Measurements from ENCODE around the gene ZBTB12. TPM values are rescaled to one million over a fixed set of nuclear protein-coding genes. Genes with fewer than 3 reads are reported as not detected.
"Not testable (repeated sequence)": the region's sequence is repeated elsewhere in the genome, so short reads cannot be mapped to it uniquely, and the experiment has no call there.

Gene ZBTB12
- total and polyA plus RNA-seq, 2 of the 8 experiments (the other 6 are each of a cell fraction or from before 2014, with no cell fraction given), result 20.7 to 40.8 TPM

- not testable (repeated sequence) for H2BK120ac ChIP-seq (replicated peaks; ENCODE audit: low read depth, low read length); H3K79me1 ChIP-seq (ENCODE audit: low read depth, low read length); DNase-seq (ENCODE audit: low read depth in 1 of 2, low spot score in 2 of 2); H4K8ac ChIP-seq (ENCODE audit: extremely low read depth, insufficient read depth, low read length); H3K4me1 ChIP-seq (replicated peaks in 1 of 4; ENCODE audit: control insufficient read depth in 3 of 4, insufficient read depth in 4 of 4, low read length in 3 of 4); H2AK5ac ChIP-seq (ENCODE audit: low read depth, low read length); H2BK5ac ChIP-seq (ENCODE audit: low read depth, low read length); H3K4ac ChIP-seq (replicated peaks; ENCODE audit: insufficient read length, low read depth, low read length); H3K18ac ChIP-seq (ENCODE audit: extremely low read depth, low read length); H3K56ac ChIP-seq (replicated peaks; ENCODE audit: insufficient read length, low read depth, low read length); H3K27ac ChIP-seq (ENCODE audit: low read depth, low read length); H4K20me1 ChIP-seq (replicated peaks in 1 of 2; ENCODE audit: control insufficient read depth in 1 of 2, insufficient read depth in 2 of 2, low read length in 2 of 2); H3K4me3 ChIP-seq (ENCODE audit: extremely low read depth in 1 of 4, insufficient read depth in 2 of 4, low read depth in 3 of 4, low read length in 4 of 4); H3K9ac ChIP-seq (replicated peaks in 1 of 4; ENCODE audit: extremely low read depth in 1 of 4, low read depth in 3 of 4, low read length in 3 of 4); H2AFZ ChIP-seq (ENCODE audit: low read length); H3K23me2 ChIP-seq (ENCODE audit: low read depth, low read length); H3K14ac ChIP-seq (ENCODE audit: insufficient read length); H3K27me3 ChIP-seq (replicated peaks in 1 of 4; ENCODE audit: control insufficient read depth in 3 of 4, extremely low read depth in 1 of 4, insufficient read depth in 3 of 4, low read length in 3 of 4); H2BK12ac ChIP-seq (ENCODE audit: low read depth, low read length); H2BK20ac ChIP-seq (ENCODE audit: low read length); H4K91ac ChIP-seq (replicated peaks; ENCODE audit: insufficient read length, low read length); FAIRE-seq; H3K23ac ChIP-seq (ENCODE audit: insufficient read length); H3K9me3 ChIP-seq (ENCODE audit: insufficient read depth in 2 of 2, low read depth in 1 of 2, low read length in 1 of 2); H4K5ac ChIP-seq (ENCODE audit: insufficient read length, low read depth, low read length); H2BK15ac ChIP-seq (ENCODE audit: low read length); H3K4me2 ChIP-seq (ENCODE audit: insufficient read depth in 1 of 2, low read depth in 2 of 2, low read length in 2 of 2); H3K79me2 ChIP-seq (ENCODE audit: control insufficient read depth in 1 of 2, insufficient read depth in 2 of 2, low read length in 2 of 2)
- ChIA-PET CTCF (ENCODE audit: partially characterized antibody) (interaction anchor here (1.2 to 1.5 kb wide), 2 partner anchors 11 to 14 kb away, joined by 3 to 4 read pairs; no protein-coding TSS in a partner anchor), POLR2A (ENCODE audit: partially characterized antibody) (interaction anchor here (1.6 to 6.5 kb wide), 3 partner anchors 12 to 30 kb away, joined by 5 to 93 read pairs (median 34); partner anchors contain the start of gene HSPA1B)
- 91% methylated on average over 8 of the region's 8 CpGs; no CpG with 5 or more reads in 1 of the 2 experiments for WGBS, 2 experiments (ENCODE audit: extremely low coverage in 1 of 2, insufficient coverage in 1 of 2, insufficient read length in 1 of 2, insufficient replicate concordance in 2 of 2, low coverage in 1 of 2, low lambda C conversion rate in 2 of 2, missing lambda C conversion rate in 1 of 2)
- H3K36me3 ChIP-seq (ENCODE audit: control insufficient read depth in 2 of 4, insufficient read depth in 4 of 4, low read length in 3 of 4), result peaks cover 3 to 17% (median 4%) of the 10 kb centered on the region in 4 experiments; a peak in 7 of 8 replicates
Measured at GRCh38 chr6:31857774-31858173, 44.1 kb downstream of the ZBTB12 start.
